KG1 (cell line): Measurements from ENCODE around the gene RELN.

Source experiments
- DNase-seq: peaks from one replicate; lab custom pipeline; 2025; lab: John Stamatoyannopoulos, UW

Gene RELN

GRCh38 chr7:103636153-103636552 is 353.3 kb downstream of the RELN start:
- no peak for DNase-seq

- DNase-seq, result no peak
Observed at GRCh38 chr7:103632972-103633371, 356.5 kb downstream of the RELN start.

- no peak for DNase-seq
Observed at GRCh38 chr7:103632005-103632639, 357.3 kb downstream of the RELN start.

- no peak for DNase-seq
Observed at GRCh38 chr7:103630318-103630717, 359.1 kb downstream of the RELN start.

- DNase-seq, result no peak
Observed at GRCh38 chr7:103628742-103629141, 360.7 kb downstream of the RELN start.

- DNase-seq, result no peak
Observed at GRCh38 chr7:103626776-103627175, 362.7 kb downstream of the RELN start.

GRCh38 chr7:103622274-103622673 is 367.2 kb downstream of the RELN start:
- no peak for DNase-seq

GRCh38 chr7:103613655-103614642 is 375.5 kb downstream of the RELN start:
- no peak for DNase-seq

- no peak for DNase-seq
Observed at GRCh38 chr7:103609778-103610177, 379.7 kb downstream of the RELN start.

- DNase-seq, result no peak
Observed at GRCh38 chr7:103605640-103606039, 383.8 kb downstream of the RELN start.

GRCh38 chr7:103598326-103598905 is 391.0 kb downstream of the RELN start:
- DNase-seq, result no peak

- DNase-seq, result no peak
Observed at GRCh38 chr7:103597606-103598005, 391.9 kb downstream of the RELN start.

- DNase-seq, result no peak
Observed at GRCh38 chr7:103594186-103594585, 395.3 kb downstream of the RELN start.

- DNase-seq, result no peak
Observed at GRCh38 chr7:103593691-103594090, 395.8 kb downstream of the RELN start.

- no peak for DNase-seq
Observed at GRCh38 chr7:103592844-103593243, 396.6 kb downstream of the RELN start.

- no peak for DNase-seq
Observed at GRCh38 chr7:103592187-103592586, 397.3 kb downstream of the RELN start.

- DNase-seq, result no peak
Observed at GRCh38 chr7:103580031-103580430, 409.4 kb downstream of the RELN start.

GRCh38 chr7:103577059-103577458 is 412.4 kb downstream of the RELN start:
- DNase-seq, result no peak

- DNase-seq, result no peak
Observed at GRCh38 chr7:103576641-103577040, 412.8 kb downstream of the RELN start.

- no peak for DNase-seq
Observed at GRCh38 chr7:103574576-103574975, 414.9 kb downstream of the RELN start.

GRCh38 chr7:103573479-103574058 is 415.9 kb downstream of the RELN start:
- DNase-seq, result peak; percentile 0

GRCh38 chr7:103571586-103571985 is 417.9 kb downstream of the RELN start:
- no peak for DNase-seq
